ENCODE results near the gene CA9. TPM values are rescaled to one million over a fixed set of nuclear protein-coding genes. Genes with fewer than 3 reads are reported as not detected.

The CA9 gene
- total and polyA plus RNA-seq, 8 donors, result 1.2 to 670 (median 200) TPM

DNA sequence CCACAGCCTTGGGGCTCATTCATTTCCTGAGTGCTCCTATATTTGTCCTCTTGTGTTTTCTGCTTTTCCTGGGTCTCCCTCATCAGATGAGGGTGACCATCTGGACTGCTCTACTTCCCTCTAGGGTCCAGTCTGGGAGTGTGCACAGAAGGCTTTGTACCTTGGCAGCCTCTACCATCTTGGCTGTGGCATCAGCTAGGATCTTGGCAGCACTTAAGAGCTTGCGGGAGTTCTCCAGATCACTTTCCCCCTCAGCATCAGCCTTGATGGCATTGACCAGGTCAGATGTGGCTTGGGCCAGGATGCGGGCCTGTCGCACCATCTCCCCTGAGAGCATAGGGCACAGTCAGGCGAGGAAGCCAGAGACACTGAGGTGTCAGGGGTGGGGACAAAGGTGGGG is 42.5 kb downstream of the CA9 start:
- Histone ChIP-seq H3K27ac (peak overlapping the region in 2 of 5 donors; percentile 39 to 72), H3K27me3 (no peaks in the 10 kb centered on the region), H3K4me1 (peaks cover 0 to 4% (median 0%) of the 10 kb centered on the region in 4 donors), H3K4me3 (no peak overlapping the region), H3K36me3 (peaks cover 99 to 100% (median 100%) of the 10 kb centered on the region in 4 donors), H3K9me3 (no peaks in the 10 kb centered on the region)
- intact Hi-C loops (cut with DNase I; ENCODE audit: low total_unique reads), result no loop called here
- 84 to 88% (median 85%) methylated on average over 4 of the region's 4 CpGs for WGBS, 5 donors
- DNase-seq, result no peak
- TF ChIP-seq EP300 (IDR thresholded peaks at IDR 0.05), result no peak
- peak in 1 of 3 donors; percentile 17 for TF ChIP-seq POLR2AphosphoS5 (IDR thresholded peaks at IDR 0.05)
- TF ChIP-seq CTCF (IDR thresholded peaks at IDR 0.05), result peak in 3 of 7 experiments; percentile 9 to 35 (median 33)

DNA sequence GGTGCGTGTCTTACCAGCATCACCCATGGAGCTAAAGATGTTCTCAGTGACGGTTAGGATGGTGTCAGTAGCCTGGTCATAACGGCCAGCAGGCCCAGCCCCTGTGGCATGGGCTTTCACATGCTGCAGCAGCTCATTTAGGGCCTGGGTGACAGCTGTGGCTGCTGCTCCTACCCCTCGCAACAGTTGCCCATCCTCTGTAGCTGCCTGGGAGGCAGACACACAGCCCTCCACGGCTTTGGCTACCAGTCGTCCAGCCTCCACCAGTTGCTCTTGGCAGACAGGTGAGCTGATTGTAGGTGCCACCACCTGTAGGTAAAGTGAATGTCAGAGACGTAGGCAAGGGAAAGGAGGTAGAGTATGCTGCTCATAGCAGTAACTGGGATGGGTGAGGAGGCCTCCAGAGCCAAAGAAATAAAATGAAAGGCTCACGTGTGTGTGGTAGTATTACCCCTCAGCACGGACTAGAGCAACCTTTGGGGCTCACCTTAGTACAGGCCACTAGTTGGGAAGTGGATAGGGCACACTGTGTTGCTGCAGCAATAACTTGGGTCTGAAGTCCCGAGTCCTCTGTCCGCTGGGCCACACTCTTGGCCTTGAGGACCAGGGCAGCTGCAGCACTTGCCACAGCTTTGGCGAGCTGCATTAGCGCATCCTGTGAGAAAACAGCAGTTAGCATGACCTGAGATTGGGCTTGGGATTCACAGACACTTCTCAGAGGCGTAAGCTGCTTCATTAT is 43.6 kb downstream of the CA9 start:
- no peak for TF ChIP-seq POLR2AphosphoS5 (IDR thresholded peaks at IDR 0.05)
- TF ChIP-seq CTCF (IDR thresholded peaks at IDR 0.05), result no peak
- no peak for TF ChIP-seq EP300 (IDR thresholded peaks at IDR 0.05)
- TF ChIP-seq POLR2A (IDR thresholded peaks at IDR 0.05), result no peak
- Histone ChIP-seq H3K4me1 (peaks cover 0 to 4% (median 0%) of the 10 kb centered on the region in 4 donors), H3K4me3 (no peak overlapping the region), H3K27ac (peak overlapping the region in 2 of 5 donors; percentile 25 to 72), H3K9me3 (no peaks in the 10 kb centered on the region), H3K36me3 (peaks cover 99 to 100% (median 100%) of the 10 kb centered on the region in 4 donors), H3K27me3 (no peaks in the 10 kb centered on the region)
- no peak for DNase-seq
- WGBS, 5 donors, result 87 to 93% (median 92%) methylated on average over 11 to 14 of the region's 14 CpGs
- intact Hi-C loops (cut with DNase I; ENCODE audit: low total_unique reads), result no loop called here

- H3K4me1 ChIP-seq, result peaks cover 0 to 4% (median 0%) of the 10 kb centered on the region in 4 donors
- H3K36me3 ChIP-seq, result peaks cover 100% of the 10 kb centered on the region in 4 donors
- intact Hi-C loops (cut with DNase I; ENCODE audit: low total_unique reads), result no loop called here
- DNase-seq, result no peak
- H3K9me3 ChIP-seq, result no peaks in the 10 kb centered on the region
- no peaks in the 10 kb centered on the region for H3K27me3 ChIP-seq
- TF ChIP-seq EP300 (IDR thresholded peaks at IDR 0.05), result no peak
- no peak for TF ChIP-seq CTCF (IDR thresholded peaks at IDR 0.05)
- TF ChIP-seq POLR2AphosphoS5 (IDR thresholded peaks at IDR 0.05), result no peak
- H3K4me3 ChIP-seq, result no peak overlapping the region
- 88 to 93% (median 90%) methylated on average over 13 to 15 of the region's 15 CpGs for WGBS, 5 donors
- H3K27ac ChIP-seq, result peak overlapping the region in 1 of 5 donors; percentile 42
Observed at GRCh38 chr9:35718721-35719511, 45.2 kb downstream of the CA9 start.

DNA sequence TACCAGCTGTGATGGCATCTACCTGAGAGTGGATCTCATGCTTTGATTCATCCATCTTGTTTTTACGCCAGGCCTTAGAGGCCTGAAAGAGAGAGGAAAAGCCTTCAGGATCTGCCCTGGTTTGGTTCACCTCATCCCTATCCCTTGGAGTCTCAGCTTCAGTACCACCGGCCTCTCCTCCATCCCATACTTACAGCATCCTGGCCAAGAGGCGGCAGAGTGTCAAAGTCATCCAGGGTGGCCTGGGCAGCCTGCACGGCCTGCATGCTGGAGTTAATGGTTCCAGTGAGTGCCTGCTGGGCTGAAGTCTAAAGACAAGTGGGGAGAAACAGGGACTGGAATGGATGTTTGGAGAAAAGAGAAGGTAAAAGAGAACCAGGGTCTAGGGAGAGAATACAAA is 45.8 kb downstream of the CA9 start:
- WGBS, 5 donors, result 92 to 97% (median 94%) methylated on average over 4 of the region's 4 CpGs
- no peak for DNase-seq
- Histone ChIP-seq H3K4me1 (peaks cover 0 to 4% (median 0%) of the 10 kb centered on the region in 4 donors), H3K27me3 (no peaks in the 10 kb centered on the region), H3K27ac (peak overlapping the region in 1 of 5 donors; percentile 42), H3K4me3 (no peak overlapping the region), H3K36me3 (peaks cover 100% of the 10 kb centered on the region in 4 donors), H3K9me3 (no peaks in the 10 kb centered on the region)
- TF ChIP-seq CTCF (IDR thresholded peaks at IDR 0.05) (no peak), POLR2AphosphoS5 (IDR thresholded peaks at IDR 0.05) (no peak), POLR2A (IDR thresholded peaks at IDR 0.05) (no peak), EP300 (IDR thresholded peaks at IDR 0.05) (no peak)
- intact Hi-C loops (cut with DNase I; ENCODE audit: low total_unique reads), result no loop called here
